Small intestine (tissue), 7 donors: ENCODE measurements around the gene IL1RN. TPM values are rescaled to one million over a fixed set of nuclear protein-coding genes. Genes with fewer than 3 reads are reported as not detected.
A peak's percentile ranks its signal among the peaks of the same experiment; 100 is the strongest.

Experiments
- DNase-seq, 2 donors: peaks; one replicate each; pipeline versions ENCODE4 v3.0.0 to v3.0.0-alpha.2; 2013
- FAIRE-seq: peaks from 2 replicates; lab custom pipeline; 2012; peaks lifted over from hg19 to GRCh38; lab: Jason Lieb, UNC
- H3K27ac ChIP-seq, 3 donors: one replicate each; pipeline ENCODE4 v1.5.1; 2013; ENCODE audit warnings: low read length in 2 of 3, mild to moderate bottlenecking in 2 of 3, control low read depth in 1 of 3, inconsistent platforms in 1 of 3, low read depth in 1 of 3, moderate library complexity in 1 of 3
- H3K27me3 ChIP-seq, 3 donors: one replicate each; pipeline ENCODE4 v1.6.1; 2013; ENCODE audit warnings: low read length in 3 of 3, inconsistent platforms in 1 of 3; ENCODE audit not compliant: control insufficient read depth in 3 of 3, insufficient read depth in 3 of 3
- H3K36me3 ChIP-seq, 3 donors: one replicate each; pipeline ENCODE4 v1.6.1; 2013; ENCODE audit warnings: low read length in 3 of 3, inconsistent platforms in 1 of 3, low read depth in 1 of 3, mild to moderate bottlenecking in 1 of 3, moderate library complexity in 1 of 3; ENCODE audit not compliant: control insufficient read depth in 3 of 3, insufficient read depth in 2 of 3
- H3K4me1 ChIP-seq, 3 donors: one replicate each; pipeline ENCODE4 v1.6.1; 2013; ENCODE audit warnings: low read length in 2 of 3, inconsistent platforms in 1 of 3, low read depth in 1 of 3, mild to moderate bottlenecking in 1 of 3, moderate library complexity in 1 of 3; ENCODE audit not compliant: control insufficient read depth in 3 of 3, insufficient read depth in 2 of 3
- H3K4me3 ChIP-seq, 3 donors: one replicate each; pipeline ENCODE4 v1.5.1; 2013; ENCODE audit warnings: low read length in 3 of 3, control low read depth in 1 of 3, inconsistent platforms in 1 of 3, low read depth in 1 of 3, mild to moderate bottlenecking in 1 of 3, moderate library complexity in 1 of 3
- H3K9me3 ChIP-seq, 2 donors: one replicate each; pipeline ENCODE4 v1.6.1; 2013; ENCODE audit warnings: low read depth in 1 of 2, low read length in 1 of 2; ENCODE audit not compliant: control insufficient read depth in 2 of 2, insufficient read depth in 1 of 2
- WGBS, 3 donors: extraction: QIAGEN DNeasy Blood & Tissue Kit; methylation state at CpG; one replicate each; pipeline ENCODE4 v1.1.7; 2013; 5-methylcytosine and 5-hydroxymethylcytosine counted together
- polyA plus RNA-seq, 4 donors: library from polyadenylated mRNA; stranded (reverse) in 3 of 4; unstranded in 1 of 4; fragments of 200-250 nt in 3 of 4; fragments of 120-200 nt in 1 of 4; gene quantifications; one replicate each; pipeline versions ENCODE4 v1.2.1 to v1.2.3, GENCODE V29; 2013
- donor health status: healthy with polysubstance abuse.
- donor health status: control.
- donor health status: control.
- donor health status: Bipolar disorder and iron deficiency.
- donor health status: healthy.

Gene IL1RN
- polyA plus RNA-seq, 4 donors, result 0.44 to 69.8 (median 24.3) TPM

- Histone ChIP-seq H3K27ac (no peak overlapping the region), H3K4me1 (no peaks in the 10 kb centered on the region), H3K9me3 (no peaks in the 10 kb centered on the region), H3K27me3 (peaks cover 0 to 3% (median 2%) of the 10 kb centered on the region in 3 donors), H3K4me3 (no peak overlapping the region), H3K36me3 (peaks cover 0 to 6% (median 0%) of the 10 kb centered on the region in 3 donors)
- DNase-seq (no peak), FAIRE-seq (no peak)
- WGBS, 3 donors, result 84 to 88% (median 87%) methylated on average over 15 of the region's 15 CpGs
Measured at GRCh38 chr2:113127646-113128570, 510 bp downstream of the IL1RN start.

GRCh38 chr2:113129519-113130078, 2.2 kb downstream of the IL1RN start:
- no peak for FAIRE-seq
- peaks cover 0 to 3% (median 2%) of the 10 kb centered on the region in 3 donors for H3K27me3 ChIP-seq
- peaks cover 0 to 3% (median 0%) of the 10 kb centered on the region in 3 donors for H3K4me1 ChIP-seq
- WGBS, 3 donors, result 82 to 93% (median 88%) methylated on average over 2 of the region's 2 CpGs
- no peak overlapping the region for H3K27ac ChIP-seq
- no peak overlapping the region for H3K4me3 ChIP-seq
- H3K36me3 ChIP-seq, result peaks cover 0 to 7% (median 0%) of the 10 kb centered on the region in 3 donors
- H3K9me3 ChIP-seq, result no peaks in the 10 kb centered on the region
- DNase-seq, result no peak

GRCh38 chr2:113131352-113132185, 4.2 kb downstream of the IL1RN start:
- H3K27me3 ChIP-seq, result peaks cover 0 to 2% (median 0%) of the 10 kb centered on the region in 3 donors
- 82 to 92% (median 85%) methylated on average over 7 of the region's 7 CpGs for WGBS, 3 donors
- no peak overlapping the region for H3K4me3 ChIP-seq
- H3K4me1 ChIP-seq, result peaks cover 0 to 3% (median 0%) of the 10 kb centered on the region in 3 donors
- DNase-seq (no peak), FAIRE-seq (no peak)
- H3K36me3 ChIP-seq, result peaks cover 0 to 7% (median 0%) of the 10 kb centered on the region in 3 donors
- no peaks in the 10 kb centered on the region for H3K9me3 ChIP-seq
- no peak overlapping the region for H3K27ac ChIP-seq

- 92 to 94% (median 93%) methylated on average over 17 of the region's 17 CpGs for WGBS, 3 donors
- H3K36me3 ChIP-seq, result peaks cover 0 to 7% (median 0%) of the 10 kb centered on the region in 3 donors
- H3K4me1 ChIP-seq, result peaks cover 0 to 3% (median 0%) of the 10 kb centered on the region in 3 donors
- FAIRE-seq (no peak), DNase-seq (no peak)
- H3K9me3 ChIP-seq, result no peaks in the 10 kb centered on the region
- H3K27ac ChIP-seq, result no peak overlapping the region
- no peak overlapping the region for H3K4me3 ChIP-seq
- H3K27me3 ChIP-seq, result peaks cover 0 to 2% (median 0%) of the 10 kb centered on the region in 3 donors
Measured at GRCh38 chr2:113132414-113133021, 5.1 kb downstream of the IL1RN start.

- Histone ChIP-seq H3K4me1 (peaks cover 0 to 6% (median 3%) of the 10 kb centered on the region in 3 donors), H3K9me3 (no peaks in the 10 kb centered on the region), H3K27ac (peak overlapping the region in 1 of 3 donors; percentile 23), H3K4me3 (no peak overlapping the region), H3K36me3 (peaks cover 0 to 7% (median 0%) of the 10 kb centered on the region in 3 donors), H3K27me3 (no peaks in the 10 kb centered on the region)
- FAIRE-seq, result no peak
- peak; percentile 34 to 69 for DNase-seq
- WGBS, 3 donors, result 45 to 54% (median 46%) methylated on average over 7 of the region's 7 CpGs
Measured at GRCh38 chr2:113133704-113134598, 6.6 kb downstream of the IL1RN start.

- peaks cover 0 to 7% (median 0%) of the 10 kb centered on the region in 3 donors for H3K36me3 ChIP-seq
- H3K4me1 ChIP-seq, result peaks cover 3 to 14% (median 3%) of the 10 kb centered on the region in 3 donors
- H3K27ac ChIP-seq, result no peak overlapping the region
- H3K27me3 ChIP-seq, result no peaks in the 10 kb centered on the region
- DNase-seq (no peak), FAIRE-seq (no peak)
- no peak overlapping the region for H3K4me3 ChIP-seq
- no peaks in the 10 kb centered on the region for H3K9me3 ChIP-seq
Measured at GRCh38 chr2:113134717-113135116, 7.3 kb downstream of the IL1RN start.

- Histone ChIP-seq H3K27ac (no peak overlapping the region), H3K4me1 (peaks cover 3 to 14% (median 3%) of the 10 kb centered on the region in 3 donors), H3K9me3 (no peaks in the 10 kb centered on the region), H3K27me3 (no peaks in the 10 kb centered on the region), H3K4me3 (no peak overlapping the region), H3K36me3 (peaks cover 0 to 7% (median 0%) of the 10 kb centered on the region in 3 donors)
- WGBS, 3 donors, result 77 to 81% (median 81%) methylated on average over 1 of the region's 1 CpG
- DNase-seq, result peak in 1 of 2 donors; percentile 33
- no peak for FAIRE-seq
Measured at GRCh38 chr2:113135317-113135716, 7.9 kb downstream of the IL1RN start.
